Parathyroid adenoma (tissue), 2 donors: ENCODE results near the gene KRTAP26-1.

Source experiments
- H2AFZ ChIP-seq: fragments of 300-600 bp; sonication (generic); one replicate; pipeline ENCODE4 v1.7.0; 2017; ENCODE audit warnings: antibody characterized with exemption, mild to moderate bottlenecking
- H3K27ac ChIP-seq: fragments of 300-600 bp; sonication (generic); one replicate; pipeline ENCODE4 v1.7.0; 2017
- H3K27me3 ChIP-seq: fragments of 300-600 bp; sonication (generic); one replicate; pipeline ENCODE4 v1.7.0; 2017; ENCODE audit warnings: low read length; ENCODE audit not compliant: control insufficient read depth, insufficient read depth
- H3K36me3 ChIP-seq: fragments of 300-600 bp; sonication (generic); one replicate; pipeline ENCODE4 v1.7.0; 2017; ENCODE audit warnings: low read length; ENCODE audit not compliant: control insufficient read depth, insufficient read depth
- H3K4me1 ChIP-seq: fragments of 300-600 bp; sonication (generic); one replicate; pipeline ENCODE4 v1.7.0; 2017; ENCODE audit warnings: control low read depth
- H3K4me2 ChIP-seq: fragments of 300-600 bp; sonication (generic); one replicate; pipeline ENCODE4 v1.7.0; 2017; ENCODE audit warnings: low read length
- H3K4me3 ChIP-seq: fragments of 300-600 bp; sonication (generic); one replicate; pipeline ENCODE4 v1.7.0; 2017; ENCODE audit warnings: low read depth, low read length
- H3K79me2 ChIP-seq: fragments of 300-600 bp; sonication (generic); one replicate; pipeline ENCODE4 v1.7.0; 2017; ENCODE audit warnings: control low read depth
- H3K9ac ChIP-seq: fragments of 300-600 bp; sonication (generic); one replicate; pipeline ENCODE4 v1.7.0; 2017; ENCODE audit warnings: mild to moderate bottlenecking
- H3K9me3 ChIP-seq: fragments of 300-600 bp; sonication (generic); one replicate; pipeline ENCODE4 v1.7.0; 2017; ENCODE audit warnings: low read length; ENCODE audit not compliant: control insufficient read depth
- TF ChIP-seq, protein P1 (sequence below): fragments of 300-600 bp; sonication (generic); IDR thresholded peaks from one replicate; pipeline ENCODE4 v1.7.0; 2017; ENCODE audit warnings: antibody characterized with exemption, mild to moderate bottlenecking
- donor health status: primary hyperparathyroidism.

KRTAP26-1 gene

GRCh38 chr21:30329203-30329875, 9.2 kb upstream of the KRTAP26-1 start:
- Histone ChIP-seq H3K27ac (no peak overlapping the region), H2AFZ (no peak overlapping the region), H3K36me3 (no peaks in the 10 kb centered on the region), H3K9me3 (no peaks in the 10 kb centered on the region), H3K4me3 (no peak overlapping the region), H3K79me2 (no peaks in the 10 kb centered on the region), H3K9ac (no peak overlapping the region), H3K27me3 (no peaks in the 10 kb centered on the region), H3K4me1 (no peaks in the 10 kb centered on the region), H3K4me2 (no peak overlapping the region)
- TF ChIP-seq, protein P1, sequence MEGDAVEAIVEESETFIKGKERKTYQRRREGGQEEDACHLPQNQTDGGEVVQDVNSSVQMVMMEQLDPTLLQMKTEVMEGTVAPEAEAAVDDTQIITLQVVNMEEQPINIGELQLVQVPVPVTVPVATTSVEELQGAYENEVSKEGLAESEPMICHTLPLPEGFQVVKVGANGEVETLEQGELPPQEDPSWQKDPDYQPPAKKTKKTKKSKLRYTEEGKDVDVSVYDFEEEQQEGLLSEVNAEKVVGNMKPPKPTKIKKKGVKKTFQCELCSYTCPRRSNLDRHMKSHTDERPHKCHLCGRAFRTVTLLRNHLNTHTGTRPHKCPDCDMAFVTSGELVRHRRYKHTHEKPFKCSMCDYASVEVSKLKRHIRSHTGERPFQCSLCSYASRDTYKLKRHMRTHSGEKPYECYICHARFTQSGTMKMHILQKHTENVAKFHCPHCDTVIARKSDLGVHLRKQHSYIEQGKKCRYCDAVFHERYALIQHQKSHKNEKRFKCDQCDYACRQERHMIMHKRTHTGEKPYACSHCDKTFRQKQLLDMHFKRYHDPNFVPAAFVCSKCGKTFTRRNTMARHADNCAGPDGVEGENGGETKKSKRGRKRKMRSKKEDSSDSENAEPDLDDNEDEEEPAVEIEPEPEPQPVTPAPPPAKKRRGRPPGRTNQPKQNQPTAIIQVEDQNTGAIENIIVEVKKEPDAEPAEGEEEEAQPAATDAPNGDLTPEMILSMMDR: no peak

DNA sequence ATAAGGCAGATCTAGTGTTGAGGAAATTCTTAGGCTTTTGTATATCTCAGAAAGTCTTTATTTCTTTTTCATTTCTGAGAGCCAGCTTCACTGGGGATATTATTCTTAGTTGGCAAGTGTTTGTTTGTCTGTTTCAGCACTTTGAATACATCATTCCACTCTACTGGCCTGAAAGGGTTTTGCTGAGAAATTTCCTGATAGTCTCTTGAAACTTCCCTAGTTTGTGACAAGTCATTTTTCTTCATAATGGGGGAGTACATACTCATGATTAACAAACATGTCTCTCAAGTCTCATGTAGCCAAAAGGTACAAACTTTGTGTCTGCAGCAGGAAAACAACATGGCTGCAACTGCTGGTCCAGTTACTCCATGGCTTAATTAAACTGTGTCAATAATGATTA, 6.3 kb upstream of the KRTAP26-1 start:
- Histone ChIP-seq H3K4me2 (no peak overlapping the region), H2AFZ (no peak overlapping the region), H3K4me3 (no peak overlapping the region), H3K36me3 (no peaks in the 10 kb centered on the region), H3K9me3 (no peaks in the 10 kb centered on the region), H3K27me3 (no peaks in the 10 kb centered on the region), H3K4me1 (no peaks in the 10 kb centered on the region), H3K27ac (no peak overlapping the region), H3K9ac (no peak overlapping the region), H3K79me2 (no peaks in the 10 kb centered on the region)
- TF ChIP-seq, protein P1: no peak

- H3K36me3 ChIP-seq: no peaks in the 10 kb centered on the region
- H3K9ac ChIP-seq: no peak overlapping the region
- H3K4me3 ChIP-seq: no peak overlapping the region
- H3K4me2 ChIP-seq: no peak overlapping the region
- H3K9me3 ChIP-seq: no peaks in the 10 kb centered on the region
- no peaks in the 10 kb centered on the region for H3K79me2 ChIP-seq
- TF ChIP-seq, protein P1: no peak
- H2AFZ ChIP-seq: no peak overlapping the region
- H3K4me1 ChIP-seq: no peaks in the 10 kb centered on the region
- no peak overlapping the region for H3K27ac ChIP-seq
- H3K27me3 ChIP-seq: no peaks in the 10 kb centered on the region
Measured at GRCh38 chr21:30315701-30316100, 4.4 kb downstream of the KRTAP26-1 start.

GRCh38 chr21:30306884-30307283, 13.2 kb downstream of the KRTAP26-1 start:
- H3K4me2 ChIP-seq: no peak overlapping the region
- no peaks in the 10 kb centered on the region for H3K9me3 ChIP-seq
- H3K4me1 ChIP-seq: no peaks in the 10 kb centered on the region
- H3K27me3 ChIP-seq: no peaks in the 10 kb centered on the region
- no peak overlapping the region for H3K4me3 ChIP-seq
- TF ChIP-seq, protein P1: no peak
- H3K36me3 ChIP-seq: no peaks in the 10 kb centered on the region
- no peak overlapping the region for H2AFZ ChIP-seq
- no peak overlapping the region for H3K27ac ChIP-seq
- no peak overlapping the region for H3K9ac ChIP-seq
- no peaks in the 10 kb centered on the region for H3K79me2 ChIP-seq

GRCh38 chr21:30305136-30305535, 15.0 kb downstream of the KRTAP26-1 start:
- Histone ChIP-seq H3K27ac (no peak overlapping the region), H3K4me2 (no peak overlapping the region), H3K4me1 (no peaks in the 10 kb centered on the region), H3K79me2 (no peaks in the 10 kb centered on the region), H3K9ac (no peak overlapping the region), H2AFZ (no peak overlapping the region), H3K27me3 (no peaks in the 10 kb centered on the region), H3K9me3 (no peaks in the 10 kb centered on the region), H3K36me3 (no peaks in the 10 kb centered on the region), H3K4me3 (no peak overlapping the region)
- TF ChIP-seq, protein P1: no peak
